ENCODE measurements around the gene SHROOM2. TPM values are rescaled to one million over a fixed set of nuclear protein-coding genes. Genes with fewer than 3 reads are reported as not detected.

SHROOM2 gene
- total RNA-seq, 1 experiment from 2014 or later, result 13.9 TPM

DNA sequence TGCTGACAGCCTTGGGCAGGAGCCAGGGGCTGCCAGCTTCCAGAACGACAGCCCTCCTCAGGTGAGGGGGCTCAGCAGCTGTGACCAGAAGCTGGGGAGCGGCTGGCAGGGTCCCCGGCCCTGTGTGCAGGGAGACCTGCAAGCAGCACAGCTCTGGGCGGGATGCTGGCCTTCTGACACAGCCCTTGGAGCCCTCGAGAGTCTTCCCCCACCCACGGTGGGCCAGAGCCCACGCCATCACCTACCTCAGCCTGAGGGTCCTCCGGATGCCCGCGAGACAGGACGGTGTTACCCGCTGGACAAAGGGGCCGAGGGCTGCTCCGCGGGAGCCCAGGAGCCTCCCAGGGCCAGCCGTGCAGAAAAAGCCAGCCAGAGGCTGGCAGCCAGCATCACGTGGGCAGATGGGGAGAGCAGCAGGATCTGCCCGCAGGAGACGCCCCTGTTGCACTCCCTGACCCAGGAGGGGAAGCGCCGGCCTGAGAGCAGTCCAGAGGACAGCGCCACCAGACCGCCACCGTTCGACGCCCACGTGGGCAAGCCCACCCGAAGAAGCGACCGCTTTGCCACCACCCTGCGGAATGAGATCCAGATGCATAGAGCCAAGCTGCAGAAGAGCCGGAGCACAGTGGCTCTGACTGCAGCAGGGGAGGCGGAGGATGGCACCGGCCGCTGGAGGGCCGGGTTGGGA, 109.1 kb downstream of the SHROOM2 start:
- Histone ChIP-seq H3K9me3 (ENCODE audit: control insufficient read depth, low read depth, low read length) (no peaks in the 10 kb centered on the region), H2AFZ (ENCODE audit: low read length) (no peak overlapping the region), H3K56ac (ENCODE audit: insufficient read length, low read depth, low read length) (no peak overlapping the region), H3K27ac (ENCODE audit: insufficient read length, low read depth, low read length) (no peak overlapping the region), H2BK20ac (ENCODE audit: low read depth, low read length, poor library complexity, severe bottlenecking) (no peak overlapping the region), H4K8ac (replicated peaks; ENCODE audit: insufficient read length, low read depth, low read length) (no peak overlapping the region), H2AK5ac (ENCODE audit: insufficient read length, low read length) (no peak overlapping the region), H4K5ac (ENCODE audit: insufficient read length, low read depth, low read length) (no peak overlapping the region), H2BK15ac (ENCODE audit: low read depth, low read length) (no peak overlapping the region), H2BK12ac (ENCODE audit: insufficient read length, low read depth, low read length) (no peak overlapping the region), H2BK120ac (ENCODE audit: low read depth, low read length, poor library complexity, severe bottlenecking) (no peak overlapping the region), H3K23me2 (ENCODE audit: insufficient read length, low read depth, low read length, poor library complexity, severe bottlenecking) (no peaks in the 10 kb centered on the region), H3K9ac (ENCODE audit: extremely low read depth, insufficient read length, low read length) (no peak overlapping the region), H4K20me1 (ENCODE audit: control insufficient read depth, insufficient read depth, insufficient read length) (no peaks in the 10 kb centered on the region), H3K4ac (ENCODE audit: low read depth, low read length) (no peak overlapping the region), H3K4me2 (ENCODE audit: insufficient read depth, insufficient read length, low read length) (no peak overlapping the region), H2BK5ac (ENCODE audit: insufficient read length, low read length) (no peak overlapping the region), H3K27me3 (ENCODE audit: insufficient read depth, low read length) (no peaks in the 10 kb centered on the region), H3K79me2 (ENCODE audit: insufficient read depth, low read length) (no peaks in the 10 kb centered on the region), H3K14ac (ENCODE audit: insufficient read depth, low read length) (no peak overlapping the region; the same call in 1 of the 2 replicates), H3T11ph (ENCODE audit: low read length) (no peak overlapping the region), H4K91ac (ENCODE audit: insufficient read length, low read depth, low read length) (no peak overlapping the region), H3K79me1 (ENCODE audit: insufficient read depth, low read depth, low read length, poor library complexity, severe bottlenecking) (no peaks in the 10 kb centered on the region), H3K4me1 (ENCODE audit: insufficient read depth, low read length) (peaks cover 3% of the 10 kb centered on the region; the same call in 1 of the 2 replicates), H3K23ac (ENCODE audit: insufficient read length, low read depth, low read length) (no peak overlapping the region), H3K18ac (ENCODE audit: insufficient read length, low read depth, low read length) (no peak overlapping the region)
- H3K27ac Mint-ChIP-seq, result no peak overlapping the region
- peaks cover 28 to 49% (median 47%) of the 10 kb centered on the region in 3 experiments for H3K36me3 Mint-ChIP-seq (ENCODE audit: insufficient read depth in 1 of 3, low read depth in 3 of 3)
- no CpG with 5 or more reads among the region's 36 CpGs for WGBS (ENCODE audit: extremely low coverage, insufficient read length, low lambda C conversion rate)
- no peak for TF ChIP-seq CTCF (conservative IDR thresholded peaks at IDR 0.05)
- DNase-seq, result no peak
- H3K9me3 Mint-ChIP-seq, result peaks cover 24 to 39% of the 10 kb centered on the region in 2 experiments
- H3K27me3 Mint-ChIP-seq (ENCODE audit: low read depth), result no peaks in the 10 kb centered on the region; the same call in none of the 2 replicates
- no peak overlapping the region for H3K4me3 Mint-ChIP-seq
- peaks cover 0 to 2% of the 10 kb centered on the region in 2 experiments; a peak in 2 of 4 replicates for H3K4me1 Mint-ChIP-seq
